Panc1 (cell line): ENCODE data around the gene NT5DC3. TPM values are rescaled to one million over a fixed set of nuclear protein-coding genes. Genes with fewer than 3 reads are reported as not detected.

ENCODE experiments used
- ATAC-seq: fragments of 200-7000 bp; cut with Tn5 transposase; 2 replicates; pipeline ENCODE4 v1.9.1; 2020; ENCODE audit warnings: mild to moderate bottlenecking, moderate library complexity
- BruUV-seq: library from RNA; stranded (reverse); fragments of 400-500 nt; replicated peaks from 2 replicates; lab custom pipeline; 2021; lab: Mats Ljungman, UMichigan
- CTCF ChIA-PET: fragments of 300-600 bp; sonication (Branson Sonifier 250); formaldehyde crosslinking; loops from one replicate; lab custom pipeline; 2022; ENCODE audit warnings: antibody characterized with exemption; lab: Charles Lee
- POLR2A ChIA-PET: fragments of 300-600 bp; sonication (Branson Sonifier 250); formaldehyde crosslinking; loops from one replicate; lab custom pipeline; 2022; ENCODE audit warnings: antibody characterized with exemption; lab: Charles Lee
- DNase-seq: peaks from one replicate; pipeline ENCODE4 v3.0.0-alpha.2; 2010; ENCODE audit warnings: low read depth, low spot score
- H3K27ac ChIP-seq: 2 replicates; pipeline ENCODE4 v1.5.1; 2011; ENCODE audit warnings: mild to moderate bottlenecking, low read length, inconsistent platforms
- H3K27me3 ChIP-seq: fragments of 200-500 bp; sonication (Bioruptor generic); 2 replicates; pipeline ENCODE4 v1.6.0; 2014; ENCODE audit warnings: low read length, inconsistent platforms; ENCODE audit not compliant: control insufficient read depth, insufficient read depth
- H3K36me3 ChIP-seq: fragments of 200-500 bp; sonication (Bioruptor generic); 2 replicates; pipeline ENCODE4 v1.5.1; 2014; ENCODE audit warnings: inconsistent platforms, mild to moderate bottlenecking, low read length, moderate library complexity; ENCODE audit not compliant: control insufficient read depth, insufficient read depth
- H3K4me1 ChIP-seq: 2 replicates; pipeline ENCODE4 v1.5.1; 2011; ENCODE audit warnings: inconsistent platforms, mild to moderate bottlenecking, low read length, moderate library complexity; ENCODE audit not compliant: control insufficient read depth, insufficient read depth
- H3K4me3 ChIP-seq, 2 experiments: 2 replicates each; pipeline ENCODE4 v1.5.1; 2011 to 2012; ENCODE audit warnings: low read depth in 2 of 2, low read length in 2 of 2, mild to moderate bottlenecking in 2 of 2, inconsistent platforms in 1 of 2, moderate library complexity in 1 of 2
- H3K9me3 ChIP-seq: fragments of 200-500 bp; sonication (Bioruptor generic); 2 replicates; pipeline ENCODE4 v1.5.1; 2014; ENCODE audit warnings: low read depth, mild to moderate bottlenecking, inconsistent platforms, low read length, moderate library complexity; ENCODE audit not compliant: control insufficient read depth, insufficient read depth
- POLR2AphosphoS5 ChIP-seq: IDR thresholded peaks from 2 replicates; pipeline ENCODE4 v1.6.1; 2012; ENCODE audit warnings: mild to moderate bottlenecking, low read depth, low read length, moderate library complexity
- SIN3A ChIP-seq: IDR thresholded peaks from 2 replicates; pipeline ENCODE4 v1.6.1; 2012; ENCODE audit warnings: low read depth, mild to moderate bottlenecking, low read length, moderate library complexity, borderline replicate concordance; ENCODE audit not compliant: insufficient read depth
- TCF7L2 ChIP-seq: IDR thresholded peaks from 2 replicates; pipeline ENCODE4 v1.6.1; 2011; ENCODE audit warnings: mild to moderate bottlenecking, low read depth, low read length, inconsistent platforms
- in situ Hi-C: cut with HindIII; loops from 2 replicates; pipeline ENCODE4 v1.10.0; 2016; ENCODE audit warnings: low sequenced_read_pairs, low pct_unique_long_range_greater_than_20kb
- intact Hi-C: fragments of 100-400 bp; cut with micrococcal nuclease; formaldehyde crosslinking; loops from one replicate; pipeline ENCODE4 v1.10.0; 2022; ENCODE audit not compliant: unreplicated experiment
- total RNA-seq: library from RNA; stranded (reverse); gene quantifications from one replicate; pipeline ENCODE4 v1.2.1, GENCODE V29; 2021; ENCODE audit not compliant: unreplicated experiment
- TF ChIP-seq, protein P1 (sequence below): fragments of 450-650 bp; IDR thresholded peaks from 2 replicates; pipeline ENCODE4 v1.5.1; 2017; ENCODE audit warnings: mild to moderate bottlenecking
- TF ChIP-seq, protein P2 (sequence below), 2 experiments: IDR thresholded peaks; 2 replicates each; pipeline ENCODE4 v1.6.1; 2011 to 2012; ENCODE audit warnings: low read depth in 2 of 2, control low read depth in 1 of 2, low read length in 1 of 2, mild to moderate bottlenecking in 1 of 2, moderate library complexity in 1 of 2; ENCODE audit not compliant: insufficient read depth in 1 of 2

NT5DC3 gene
- total RNA-seq, 1 experiment from 2014 or later = 24.9 TPM

DNA sequence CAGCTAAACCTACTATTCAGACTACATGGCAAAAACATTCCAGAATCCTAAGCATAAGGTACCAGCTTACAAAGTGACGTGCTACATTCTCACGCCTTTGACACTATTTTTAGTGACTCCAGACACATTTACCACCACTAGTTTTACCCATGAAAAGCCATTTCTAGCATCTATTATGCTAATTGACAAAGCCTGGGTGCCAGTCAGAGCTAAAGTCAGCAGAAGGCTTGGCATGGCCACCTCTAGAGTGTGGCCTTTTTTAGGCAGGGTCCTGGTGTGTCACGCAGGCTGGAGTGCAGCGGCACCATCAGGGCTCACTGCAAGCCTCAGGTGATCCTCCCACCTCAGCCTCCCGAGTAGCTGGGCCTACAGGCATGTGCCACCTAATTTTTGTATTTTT is 75.7 kb downstream of the NT5DC3 start:
- BruUV-seq = no TSS peak
- Histone ChIP-seq H3K9me3 (no peaks in the 10 kb centered on the region), H3K4me1 (no peaks in the 10 kb centered on the region), H3K36me3 (no peaks in the 10 kb centered on the region), H3K27me3 (no peaks in the 10 kb centered on the region), H3K27ac (no peak overlapping the region), H3K4me3 (no peak overlapping the region)
- ChIA-PET CTCF (interaction anchor here (0.6 kb wide), 1 partner anchor 9 kb away, joined by 11 read pairs; no protein-coding TSS in a partner anchor), POLR2A (no interaction called here)
- TF ChIP-seq TCF7L2 = no peak
- TF ChIP-seq, protein P1, sequence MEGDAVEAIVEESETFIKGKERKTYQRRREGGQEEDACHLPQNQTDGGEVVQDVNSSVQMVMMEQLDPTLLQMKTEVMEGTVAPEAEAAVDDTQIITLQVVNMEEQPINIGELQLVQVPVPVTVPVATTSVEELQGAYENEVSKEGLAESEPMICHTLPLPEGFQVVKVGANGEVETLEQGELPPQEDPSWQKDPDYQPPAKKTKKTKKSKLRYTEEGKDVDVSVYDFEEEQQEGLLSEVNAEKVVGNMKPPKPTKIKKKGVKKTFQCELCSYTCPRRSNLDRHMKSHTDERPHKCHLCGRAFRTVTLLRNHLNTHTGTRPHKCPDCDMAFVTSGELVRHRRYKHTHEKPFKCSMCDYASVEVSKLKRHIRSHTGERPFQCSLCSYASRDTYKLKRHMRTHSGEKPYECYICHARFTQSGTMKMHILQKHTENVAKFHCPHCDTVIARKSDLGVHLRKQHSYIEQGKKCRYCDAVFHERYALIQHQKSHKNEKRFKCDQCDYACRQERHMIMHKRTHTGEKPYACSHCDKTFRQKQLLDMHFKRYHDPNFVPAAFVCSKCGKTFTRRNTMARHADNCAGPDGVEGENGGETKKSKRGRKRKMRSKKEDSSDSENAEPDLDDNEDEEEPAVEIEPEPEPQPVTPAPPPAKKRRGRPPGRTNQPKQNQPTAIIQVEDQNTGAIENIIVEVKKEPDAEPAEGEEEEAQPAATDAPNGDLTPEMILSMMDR = no peak
- TF ChIP-seq, protein P2, sequence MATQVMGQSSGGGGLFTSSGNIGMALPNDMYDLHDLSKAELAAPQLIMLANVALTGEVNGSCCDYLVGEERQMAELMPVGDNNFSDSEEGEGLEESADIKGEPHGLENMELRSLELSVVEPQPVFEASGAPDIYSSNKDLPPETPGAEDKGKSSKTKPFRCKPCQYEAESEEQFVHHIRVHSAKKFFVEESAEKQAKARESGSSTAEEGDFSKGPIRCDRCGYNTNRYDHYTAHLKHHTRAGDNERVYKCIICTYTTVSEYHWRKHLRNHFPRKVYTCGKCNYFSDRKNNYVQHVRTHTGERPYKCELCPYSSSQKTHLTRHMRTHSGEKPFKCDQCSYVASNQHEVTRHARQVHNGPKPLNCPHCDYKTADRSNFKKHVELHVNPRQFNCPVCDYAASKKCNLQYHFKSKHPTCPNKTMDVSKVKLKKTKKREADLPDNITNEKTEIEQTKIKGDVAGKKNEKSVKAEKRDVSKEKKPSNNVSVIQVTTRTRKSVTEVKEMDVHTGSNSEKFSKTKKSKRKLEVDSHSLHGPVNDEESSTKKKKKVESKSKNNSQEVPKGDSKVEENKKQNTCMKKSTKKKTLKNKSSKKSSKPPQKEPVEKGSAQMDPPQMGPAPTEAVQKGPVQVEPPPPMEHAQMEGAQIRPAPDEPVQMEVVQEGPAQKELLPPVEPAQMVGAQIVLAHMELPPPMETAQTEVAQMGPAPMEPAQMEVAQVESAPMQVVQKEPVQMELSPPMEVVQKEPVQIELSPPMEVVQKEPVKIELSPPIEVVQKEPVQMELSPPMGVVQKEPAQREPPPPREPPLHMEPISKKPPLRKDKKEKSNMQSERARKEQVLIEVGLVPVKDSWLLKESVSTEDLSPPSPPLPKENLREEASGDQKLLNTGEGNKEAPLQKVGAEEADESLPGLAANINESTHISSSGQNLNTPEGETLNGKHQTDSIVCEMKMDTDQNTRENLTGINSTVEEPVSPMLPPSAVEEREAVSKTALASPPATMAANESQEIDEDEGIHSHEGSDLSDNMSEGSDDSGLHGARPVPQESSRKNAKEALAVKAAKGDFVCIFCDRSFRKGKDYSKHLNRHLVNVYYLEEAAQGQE (IDR thresholded peaks at IDR 0.05; ENCODE audit: insufficient read depth in 1 of 2, low read depth in 2 of 2, low read length in 1 of 2) = no peak
- TF ChIP-seq SIN3A = no peak
- no peak for TF ChIP-seq POLR2AphosphoS5
- intact Hi-C loops (no loop called here), in situ Hi-C loops (no loop called here)
- no peak for ATAC-seq
- DNase-seq = no peak

DNA sequence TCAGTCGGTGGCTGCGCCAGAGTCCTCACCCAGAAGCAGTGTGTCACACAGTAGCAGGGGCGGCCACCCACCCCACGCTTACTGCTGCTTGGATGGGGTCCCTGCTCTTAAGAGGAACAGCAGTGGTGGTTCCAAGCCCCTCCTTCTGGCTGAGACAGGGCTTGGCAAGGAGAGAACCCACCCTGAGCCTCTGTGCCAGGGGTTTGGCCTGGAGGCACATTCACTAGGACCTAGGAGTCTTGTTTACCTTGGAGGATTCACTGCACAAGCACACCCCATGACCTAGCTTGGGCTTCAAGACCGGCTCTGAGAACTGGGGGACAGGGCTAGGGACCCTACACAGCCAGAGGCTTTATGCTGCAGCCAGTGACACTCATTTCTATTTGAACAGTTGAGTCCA is 78.6 kb downstream of the NT5DC3 start:
- no peak for ATAC-seq
- no peaks in the 10 kb centered on the region for H3K36me3 ChIP-seq
- no peaks in the 10 kb centered on the region for H3K27me3 ChIP-seq
- DNase-seq = no peak
- H3K4me1 ChIP-seq = no peaks in the 10 kb centered on the region
- in situ Hi-C loops (no loop called here), intact Hi-C loops (no loop called here)
- CTCF ChIA-PET = no interaction called here
- H3K4me3 ChIP-seq = no peak overlapping the region
- no peak overlapping the region for H3K27ac ChIP-seq
- H3K9me3 ChIP-seq = no peaks in the 10 kb centered on the region
- POLR2A ChIA-PET = no interaction called here
- no TSS peak for BruUV-seq
- TF ChIP-seq SIN3A = no peak
- TF ChIP-seq, protein P2 (IDR thresholded peaks at IDR 0.05; ENCODE audit: insufficient read depth in 1 of 2, low read depth in 2 of 2, low read length in 1 of 2) = no peak
- TF ChIP-seq TCF7L2 = no peak
- no peak for TF ChIP-seq POLR2AphosphoS5
- TF ChIP-seq, protein P1 = no peak
